Gastroesophageal sphincter (tissue), 4 donors: ENCODE results near the gene MBOAT2. TPM values are rescaled to one million over a fixed set of nuclear protein-coding genes. Genes with fewer than 3 reads are reported as not detected.

Source experiments
- ATAC-seq: fragments of 150-250 bp; one replicate; pipeline ENCODE4 v1.9.1; 2016; ENCODE audit warnings: mild to moderate bottlenecking, moderate library complexity
- H3K27ac ChIP-seq, 4 donors: fragments of 200-600 bp; sonication (generic) in 3 of 4; 1 replicate in 3 of 4; 2 replicates in 1 of 4; pipeline ENCODE4 v1.5.1; 2016 to 2019
- H3K27me3 ChIP-seq: fragments of 200-600 bp; sonication (generic); one replicate; pipeline ENCODE4 v1.5.1; 2019
- H3K36me3 ChIP-seq, 2 donors: fragments of 200-600 bp; sonication (generic); one replicate each; pipeline ENCODE4 v1.5.1; 2019; ENCODE audit warnings: control low read depth in 1 of 2
- H3K4me1 ChIP-seq, 3 donors: fragments of 200-600 bp; sonication (generic); 1 replicate in 2 of 3; 2 replicates in 1 of 3; pipeline ENCODE4 v1.5.1; 2016 to 2019; ENCODE audit warnings: control low read depth in 2 of 3
- H3K4me3 ChIP-seq, 2 donors: fragments of 200-600 bp; sonication (generic); one replicate each; pipeline ENCODE4 v1.5.1; 2019; ENCODE audit warnings: mild to moderate bottlenecking in 1 of 2, moderate library complexity in 1 of 2
- H3K9me3 ChIP-seq, 3 donors: fragments of 200-600 bp; sonication (generic); one replicate each; pipeline ENCODE4 v1.5.1; 2017 to 2019; ENCODE audit warnings: control low read depth in 2 of 3
- CTCF ChIP-seq, 4 experiments: fragments of 200-600 bp in 2 of 4; fragments of 450-650 bp in 2 of 4; sonication (generic) in 1 of 4; IDR thresholded peaks; one replicate each; pipeline ENCODE4 v1.5.1; 2017 to 2019; ENCODE audit warnings: antibody characterized with exemption in 4 of 4, mild to moderate bottlenecking in 2 of 4, moderate library complexity in 2 of 4
- EP300 ChIP-seq: sonication (generic); formaldehyde crosslinking; IDR thresholded peaks from one replicate; pipeline ENCODE4 v1.6.1; 2017; ENCODE audit warnings: antibody characterized with exemption, mild to moderate bottlenecking
- POLR2A ChIP-seq, 2 donors: fragments of 450-650 bp; IDR thresholded peaks; one replicate each; pipeline ENCODE4 v1.6.1; 2017; ENCODE audit warnings: antibody characterized with exemption in 2 of 2, mild to moderate bottlenecking in 2 of 2, moderate library complexity in 1 of 2
- POLR2AphosphoS5 ChIP-seq: sonication (generic); formaldehyde crosslinking; IDR thresholded peaks from one replicate; pipeline ENCODE4 v1.6.1; 2017; ENCODE audit warnings: antibody characterized with exemption
- WGBS, 2 donors: methylation state at CpG; one replicate each; pipeline ENCODE4 v1.1.5; 2018; ENCODE audit warnings: low coverage in 1 of 2; 5-methylcytosine and 5-hydroxymethylcytosine counted together
- total RNA-seq, 4 donors: library from RNA; depleted of rRNA; stranded (reverse); fragments of >200 nt; gene quantifications; one replicate each; pipeline ENCODE4 v1.1.0, GENCODE V29; 2016

MBOAT2 gene
- total RNA-seq, 4 donors from 2014 or later: 21.0 to 27.0 (median 23.5) TPM

- H3K36me3 ChIP-seq: no peaks in the 10 kb centered on the region
- H3K4me1 ChIP-seq: peaks cover 0 to 26% (median 4%) of the 10 kb centered on the region in 3 donors
- no peak overlapping the region for H3K4me3 ChIP-seq
- no peak overlapping the region for H3K27ac ChIP-seq
- no peak for TF ChIP-seq CTCF (IDR thresholded peaks at IDR 0.05)
- no peak for TF ChIP-seq EP300
- no peak for TF ChIP-seq POLR2A (IDR thresholded peaks at IDR 0.05)
- TF ChIP-seq POLR2AphosphoS5: no peak
- no peaks in the 10 kb centered on the region for H3K27me3 ChIP-seq
- no peak for ATAC-seq
- WGBS, 2 donors: 98 to 100% methylated on average over 3 of the region's 3 CpGs
- H3K9me3 ChIP-seq: no peaks in the 10 kb centered on the region
Measured at GRCh38 chr2:9000442-9000841, 3.0 kb downstream of the MBOAT2 start.

GRCh38 chr2:8999797-9000196 lies 3.7 kb downstream of the MBOAT2 start:
- H3K36me3 ChIP-seq: no peaks in the 10 kb centered on the region
- H3K27me3 ChIP-seq: no peaks in the 10 kb centered on the region
- H3K4me3 ChIP-seq: no peak overlapping the region
- no peak for ATAC-seq
- TF ChIP-seq POLR2A (IDR thresholded peaks at IDR 0.05) (no peak), EP300 (no peak), POLR2AphosphoS5 (no peak), CTCF (IDR thresholded peaks at IDR 0.05) (no peak)
- WGBS, 2 donors: 91 to 100% methylated on average over 1 of the region's 1 CpG
- no peak overlapping the region for H3K27ac ChIP-seq
- H3K4me1 ChIP-seq: peaks cover 0 to 25% (median 4%) of the 10 kb centered on the region in 3 donors
- H3K9me3 ChIP-seq: no peaks in the 10 kb centered on the region

GRCh38 chr2:8999102-8999446 lies 4.4 kb downstream of the MBOAT2 start:
- Histone ChIP-seq H3K27ac (no peak overlapping the region), H3K4me1 (peaks cover 0 to 18% (median 4%) of the 10 kb centered on the region in 3 donors), H3K27me3 (no peaks in the 10 kb centered on the region), H3K9me3 (no peaks in the 10 kb centered on the region), H3K36me3 (no peaks in the 10 kb centered on the region), H3K4me3 (no peak overlapping the region)
- 69 to 82% methylated on average over 3 of the region's 3 CpGs for WGBS, 2 donors
- TF ChIP-seq POLR2AphosphoS5 (no peak), POLR2A (IDR thresholded peaks at IDR 0.05) (no peak), EP300 (no peak), CTCF (IDR thresholded peaks at IDR 0.05) (no peak)
- ATAC-seq: no peak

GRCh38 chr2:8998418-8999101 lies 4.9 kb downstream of the MBOAT2 start:
- no peaks in the 10 kb centered on the region for H3K9me3 ChIP-seq
- ATAC-seq: no peak
- no peak overlapping the region for H3K4me3 ChIP-seq
- 80 to 90% methylated on average over 9 of the region's 9 CpGs for WGBS, 2 donors
- no peak overlapping the region for H3K27ac ChIP-seq
- peaks cover 0 to 18% (median 4%) of the 10 kb centered on the region in 3 donors for H3K4me1 ChIP-seq
- H3K27me3 ChIP-seq: no peaks in the 10 kb centered on the region
- no peak for TF ChIP-seq POLR2A (IDR thresholded peaks at IDR 0.05)
- TF ChIP-seq EP300: no peak
- no peak for TF ChIP-seq POLR2AphosphoS5
- TF ChIP-seq CTCF (IDR thresholded peaks at IDR 0.05): no peak
- no peaks in the 10 kb centered on the region for H3K36me3 ChIP-seq

GRCh38 chr2:8997631-8998030 lies 5.9 kb downstream of the MBOAT2 start:
- Histone ChIP-seq H3K4me1 (peaks cover 0 to 11% (median 4%) of the 10 kb centered on the region in 3 donors), H3K36me3 (no peaks in the 10 kb centered on the region), H3K27ac (no peak overlapping the region), H3K9me3 (no peaks in the 10 kb centered on the region), H3K4me3 (no peak overlapping the region), H3K27me3 (no peaks in the 10 kb centered on the region)
- no peak for ATAC-seq
- TF ChIP-seq CTCF (IDR thresholded peaks at IDR 0.05): no peak
- WGBS, 2 donors: 64 to 84% methylated on average over 2 of the region's 2 CpGs
